CD4-positive, alpha-beta T cell treated with Interferon gamma for 1 hour (primary cell): ENCODE results near the gene CASP10.

ENCODE experiments used
- DNase-seq: peaks from one replicate; pipeline ENCODE4 v3.0.0-alpha.2; 2020

Gene CASP10

DNA sequence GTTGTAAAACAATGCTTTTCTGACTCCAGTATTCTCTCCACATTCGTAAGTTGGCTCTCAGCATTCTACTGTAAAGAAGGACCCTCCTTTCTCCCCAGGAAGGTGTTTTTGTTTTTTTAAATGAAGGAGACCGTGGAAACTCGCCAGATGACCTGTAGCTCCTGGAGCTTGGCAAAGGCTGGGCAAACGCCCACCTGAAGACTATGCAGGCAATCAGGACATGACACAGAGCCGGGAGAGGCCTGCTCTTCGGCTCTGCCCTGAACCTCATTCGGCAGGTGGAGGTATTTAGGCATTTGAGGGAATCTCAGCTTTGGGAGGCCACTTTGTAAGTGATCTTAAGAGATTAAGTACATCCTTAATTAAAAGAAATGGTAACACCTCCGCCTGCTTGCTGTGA, 17.4 kb downstream of the CASP10 start:
- DNase-seq, result no peak

- DNase-seq, result no peak
These were observed 18.4 kb downstream of the CASP10 start for GRCh38 chr2:201201371-201201770.

GRCh38 chr2:201203916-201204654, 21.1 kb downstream of the CASP10 start:
- DNase-seq, result no peak

DNA sequence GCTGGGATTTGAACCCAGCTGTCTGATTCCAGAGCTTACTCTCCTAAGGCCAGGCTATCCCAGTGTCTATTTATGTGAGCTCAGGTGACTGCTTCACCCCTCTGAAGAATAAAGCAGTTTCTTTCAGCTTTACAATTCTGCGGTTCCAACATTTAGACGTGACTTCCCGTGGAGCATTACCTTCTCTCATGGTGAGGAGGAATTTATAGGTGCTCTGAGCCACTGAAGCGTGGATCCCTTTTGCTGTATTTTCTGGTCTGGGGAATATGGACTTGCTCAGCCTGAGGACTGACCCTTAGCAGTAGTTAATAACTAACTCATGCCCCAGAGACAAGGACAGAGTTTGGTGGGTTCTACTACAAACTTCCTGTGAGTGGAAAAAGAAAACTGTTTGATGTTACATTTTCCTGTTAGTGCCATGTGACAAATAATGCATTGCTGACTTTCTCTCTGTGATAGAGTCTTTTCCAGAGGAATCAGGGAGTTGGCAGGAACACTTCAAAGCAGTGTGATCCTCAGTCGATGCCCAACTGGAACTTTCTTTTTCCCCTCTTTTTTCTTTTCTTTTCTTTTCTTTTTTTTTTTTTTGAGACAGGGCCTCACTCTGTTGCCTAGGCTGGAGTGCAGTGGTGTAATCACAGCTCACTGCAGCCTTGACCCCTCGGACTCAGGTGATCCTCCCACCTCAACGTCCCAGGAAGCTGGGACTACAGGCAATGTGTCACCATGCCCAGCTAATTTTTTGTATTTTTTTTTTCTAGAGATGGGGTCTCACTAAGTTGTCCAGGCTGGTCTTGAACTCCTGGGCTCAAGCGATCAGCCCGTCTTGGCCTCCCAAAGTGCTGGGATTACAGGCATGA, 21.9 kb downstream of the CASP10 start:
- DNase-seq, result no peak

DNA sequence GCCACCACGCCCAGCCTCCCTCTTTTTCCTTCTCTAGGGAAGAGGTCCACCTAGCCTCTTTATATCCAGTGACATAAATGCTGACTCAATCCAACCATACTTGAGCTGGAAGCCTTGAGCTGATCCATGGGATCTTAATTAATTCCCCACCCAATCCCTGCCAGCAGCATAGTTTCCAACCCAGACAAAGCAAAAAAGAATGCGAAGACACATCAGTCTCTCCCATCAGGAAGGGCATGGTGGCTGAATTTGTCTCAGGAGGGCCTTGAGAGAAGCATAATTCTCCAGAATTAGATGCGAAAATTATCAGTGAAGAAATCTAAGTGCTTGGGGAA, 22.5 kb downstream of the CASP10 start:
- no peak for DNase-seq

DNA sequence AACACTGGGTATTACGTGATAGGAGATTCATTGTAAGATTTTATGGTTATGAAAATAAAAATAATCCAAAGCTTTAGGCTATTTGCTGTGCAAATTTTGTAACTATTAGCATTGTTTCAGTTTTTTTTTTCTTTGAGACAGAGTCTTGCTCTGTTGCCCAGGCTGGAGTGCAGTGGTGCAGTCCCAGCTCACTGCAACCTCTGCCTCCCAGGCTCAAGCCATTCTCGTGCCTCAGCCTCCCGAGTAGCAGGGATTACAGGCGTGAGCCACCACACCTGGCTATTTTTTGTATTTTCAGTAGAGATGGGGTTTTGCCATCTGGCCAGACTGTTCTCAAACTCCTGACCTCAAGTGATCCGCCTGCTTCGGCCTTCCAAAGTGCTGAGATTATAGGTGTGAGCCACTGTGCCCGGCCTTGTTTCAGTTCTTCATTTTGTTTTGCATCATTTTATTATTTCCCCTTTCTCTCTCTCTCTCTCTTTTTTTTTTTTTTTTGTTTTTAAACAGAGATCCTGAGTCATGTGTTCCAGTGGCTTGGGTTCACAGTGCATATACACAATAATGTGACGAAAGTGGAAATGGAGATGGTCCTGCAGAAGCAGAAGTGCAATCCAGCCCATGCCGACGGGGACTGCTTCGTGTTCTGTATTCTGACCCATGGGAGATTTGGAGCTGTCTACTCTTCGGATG, 25.8 kb downstream of the CASP10 start:
- peak; percentile 65 for DNase-seq

DNA sequence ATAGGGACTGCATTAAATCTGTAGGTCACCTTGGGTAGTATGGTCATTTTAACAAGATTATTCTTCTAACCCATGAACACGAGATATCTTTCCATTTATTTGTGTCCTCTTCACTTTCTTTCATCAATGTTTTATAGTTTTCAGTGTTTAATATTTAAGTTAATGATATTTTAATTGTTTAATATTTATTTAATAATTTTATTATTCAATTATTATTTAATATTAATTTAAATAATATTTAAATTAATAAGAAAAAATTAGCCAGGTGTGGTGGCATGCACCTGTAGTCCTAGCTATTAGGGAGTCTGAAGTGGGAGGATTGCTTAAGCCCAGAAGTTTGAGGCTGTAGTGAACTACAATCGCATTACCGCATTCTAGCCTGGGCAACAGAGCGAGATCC, 33.0 kb downstream of the CASP10 start:
- DNase-seq, result no peak

GRCh38 chr2:201216918-201217317, 34.0 kb downstream of the CASP10 start:
- no peak for DNase-seq

DNA sequence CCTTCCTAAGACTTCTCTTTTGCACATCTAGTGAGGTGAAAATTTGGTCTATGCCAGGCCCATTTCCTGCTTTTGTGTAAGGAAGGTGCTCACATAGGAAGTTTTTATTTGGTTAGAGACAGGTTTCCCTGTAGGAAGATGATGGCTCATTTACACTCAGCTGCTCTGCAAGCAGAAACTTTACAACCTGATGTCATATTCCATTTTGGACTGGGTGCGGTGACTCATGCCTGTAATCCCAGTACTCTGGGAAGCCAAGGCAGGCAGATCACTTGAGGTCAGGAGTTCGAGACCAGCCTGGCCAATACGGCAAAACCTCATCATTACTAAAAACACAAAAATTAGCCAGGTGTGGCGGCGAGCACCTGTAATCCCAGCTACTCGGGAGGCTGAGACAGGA, 35.8 kb downstream of the CASP10 start:
- DNase-seq, result no peak

GRCh38 chr2:201219328-201220096, 36.6 kb downstream of the CASP10 start:
- no peak for DNase-seq

GRCh38 chr2:201220102-201220570, 37.2 kb downstream of the CASP10 start:
- DNase-seq, result peak; percentile 59

GRCh38 chr2:201223089-201224073, 40.4 kb downstream of the CASP10 start:
- DNase-seq, result no peak

DNA sequence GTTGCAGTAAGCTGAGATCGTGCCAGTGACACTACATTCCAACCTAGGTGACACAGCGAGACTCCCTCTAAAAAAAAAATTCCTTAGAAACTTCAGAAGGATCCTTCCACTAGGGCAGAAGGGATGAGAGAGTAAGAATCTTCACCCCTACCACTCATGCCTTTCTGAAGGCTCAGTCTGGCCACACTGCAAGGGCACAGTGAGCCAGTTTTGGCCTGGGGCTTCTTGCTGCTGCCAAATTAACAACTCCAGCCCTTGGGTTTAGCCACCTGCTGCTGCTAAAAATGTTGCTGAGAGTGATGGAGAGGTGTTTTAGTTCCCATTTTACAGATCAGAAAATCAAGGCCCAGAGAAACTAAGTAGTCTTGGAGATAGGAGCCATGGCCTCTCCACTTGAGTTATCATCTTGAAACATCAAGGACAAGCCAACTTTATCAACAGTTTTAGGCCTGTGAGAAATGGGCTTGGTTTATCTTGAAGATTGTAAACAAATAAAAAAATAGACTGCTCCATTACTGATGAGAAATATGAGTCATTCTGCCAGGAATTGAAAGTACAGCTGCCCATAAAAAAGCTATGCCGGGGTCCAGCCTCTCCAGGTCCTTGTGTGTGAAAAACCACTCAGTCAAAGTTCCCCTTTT, 45.5 kb downstream of the CASP10 start:
- no peak for DNase-seq

DNA sequence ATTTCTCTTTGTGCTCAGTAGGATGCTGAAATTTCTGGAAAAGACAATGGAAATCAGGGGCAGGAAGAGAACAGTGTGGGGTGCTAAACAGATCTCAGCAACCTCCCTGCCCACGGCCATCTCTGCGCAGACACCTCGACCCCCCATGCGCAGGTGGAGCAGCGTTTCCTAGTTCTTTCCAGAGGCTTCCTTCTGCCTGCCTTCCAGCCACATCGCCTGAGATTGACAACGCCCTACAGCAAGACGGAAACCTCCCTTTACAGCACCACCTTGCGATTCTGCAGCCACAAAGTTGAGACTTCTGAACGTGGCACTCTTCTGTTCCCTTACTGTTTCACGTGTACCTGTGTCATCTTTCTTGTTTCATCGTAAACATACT, 46.0 kb downstream of the CASP10 start:
- DNase-seq, result no peak

- peak; percentile 88 for DNase-seq
These were observed 49.0 kb downstream of the CASP10 start for GRCh38 chr2:201231781-201232466.

DNA sequence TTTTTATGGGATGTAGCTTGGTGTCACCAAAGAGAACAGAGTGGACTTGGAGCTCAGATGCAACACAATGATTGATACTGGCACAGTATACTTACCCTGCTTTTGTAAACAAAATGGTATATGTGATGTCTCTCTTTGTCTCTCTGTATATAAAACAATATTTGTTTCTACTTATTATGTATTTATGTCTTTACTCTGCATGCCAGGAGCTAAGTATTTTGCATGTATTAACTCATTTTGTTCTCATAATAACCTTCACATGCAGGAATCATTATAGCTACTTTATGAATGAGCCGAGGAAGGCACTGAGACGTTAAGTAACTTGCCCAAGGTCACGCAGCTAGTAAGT, 49.5 kb downstream of the CASP10 start:
- DNase-seq, result no peak

DNA sequence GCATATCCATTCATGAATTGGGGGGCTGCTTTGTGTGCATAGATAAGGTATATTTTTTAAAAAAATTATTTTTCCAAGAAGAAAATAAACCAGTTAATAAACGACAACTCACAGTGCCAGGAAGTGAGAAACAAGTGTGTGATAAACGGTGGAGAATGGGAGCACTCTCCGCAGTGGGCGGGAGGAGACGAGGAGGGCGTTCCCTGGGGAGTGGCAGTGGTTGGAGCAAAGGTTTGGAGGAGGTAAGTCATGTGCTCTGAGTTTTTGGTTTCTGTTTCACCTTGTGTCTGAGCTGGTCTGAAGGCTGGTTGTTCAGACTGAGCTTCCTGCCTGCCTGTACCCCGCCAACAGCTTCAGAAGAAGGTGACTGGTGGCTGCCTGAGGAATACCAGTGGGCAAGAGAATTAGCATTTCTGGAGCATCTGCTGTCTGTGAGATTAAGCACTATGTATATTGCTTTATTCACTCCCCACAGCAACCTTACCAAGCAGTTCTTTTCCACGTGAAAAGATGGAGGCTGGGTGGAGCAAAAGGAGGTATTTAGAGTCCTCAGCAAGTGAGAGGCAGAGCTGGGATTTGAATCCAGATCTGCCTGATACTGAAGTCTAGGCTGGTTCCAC, 50.4 kb downstream of the CASP10 start:
- DNase-seq, result peak; percentile 83

GRCh38 chr2:201233812-201234662, 51.1 kb downstream of the CASP10 start:
- no peak for DNase-seq

DNA sequence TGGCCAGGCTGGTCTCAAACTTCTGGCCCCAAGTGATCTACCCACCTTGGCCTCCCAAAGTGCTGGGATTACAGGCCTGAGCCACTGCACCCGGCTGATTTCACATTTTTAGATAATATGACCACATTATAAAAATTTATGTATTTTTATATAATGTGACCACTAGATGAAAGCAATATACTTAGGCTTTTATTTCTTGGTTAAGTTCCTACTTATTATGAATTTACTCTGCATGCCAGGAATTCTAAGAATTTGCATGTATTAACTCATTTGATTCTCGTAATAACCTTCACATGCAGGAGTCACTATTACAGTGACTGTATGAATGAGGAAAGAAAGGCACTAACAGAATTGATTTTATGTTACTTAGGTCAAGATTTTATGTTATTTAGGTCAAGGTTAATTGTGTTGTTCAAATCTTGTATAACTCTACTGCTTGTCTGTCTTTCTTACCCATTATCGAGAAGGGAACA, 51.8 kb downstream of the CASP10 start:
- DNase-seq, result no peak
